Adipocyte (in vitro differentiated cells): ENCODE data around the gene ABHD2.
"Not testable (repeated sequence)": the region's sequence is repeated elsewhere in the genome, so short reads cannot be mapped to it uniquely, and the experiment has no call there.

Experiments
- DNase-seq: peaks from one replicate; pipeline ENCODE4 v3.0.0-alpha.2; 2015; ENCODE audit warnings: low read depth
- H3K27me3 ChIP-seq: replicated peaks from 2 replicates; pipeline ENCODE4 v1.7.0; 2013; ENCODE audit warnings: mild to moderate bottlenecking, low read length, moderate library complexity; ENCODE audit not compliant: control insufficient read depth, insufficient read depth
- H3K36me3 ChIP-seq: 2 replicates; pipeline ENCODE4 v1.7.0; 2013; ENCODE audit warnings: low read length, mild to moderate bottlenecking, moderate library complexity; ENCODE audit not compliant: control insufficient read depth, insufficient read depth, severe bottlenecking
- H3K4me1 ChIP-seq: 2 replicates; pipeline ENCODE4 v1.7.0; 2013; ENCODE audit warnings: mild to moderate bottlenecking, low read length, moderate library complexity; ENCODE audit not compliant: control insufficient read depth, insufficient read depth
- H3K4me3 ChIP-seq: 2 replicates; pipeline ENCODE4 v1.7.0; 2013; ENCODE audit warnings: mild to moderate bottlenecking, low read length, moderate library complexity
- H3K9ac ChIP-seq: 2 replicates; pipeline ENCODE4 v1.7.0; 2013; ENCODE audit warnings: mild to moderate bottlenecking, low read length, moderate library complexity
- H3K9me3 ChIP-seq: 2 replicates; pipeline ENCODE4 v1.7.0; 2013; ENCODE audit warnings: mild to moderate bottlenecking, low read length, moderate library complexity; ENCODE audit not compliant: control insufficient read depth

ABHD2 gene

DNA sequence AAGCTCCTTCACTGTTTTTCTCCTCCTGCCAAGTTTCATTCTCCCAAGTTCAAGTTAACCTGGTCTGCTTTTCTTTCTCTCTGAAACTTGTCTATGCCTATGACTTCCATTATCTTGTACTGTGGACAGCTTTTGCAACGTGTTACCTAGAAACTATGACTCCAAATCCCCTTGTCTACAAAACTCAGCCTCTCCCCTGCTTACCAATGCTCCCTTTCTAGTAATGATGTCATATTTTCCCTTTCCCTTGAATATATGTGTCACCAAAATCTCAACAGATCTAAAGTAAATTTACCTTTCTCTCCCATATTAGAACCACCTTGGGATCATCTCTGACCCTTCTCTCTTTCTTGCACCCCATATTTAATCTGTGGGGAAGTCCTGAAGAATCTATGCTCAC, 10.5 kb upstream of the ABHD2 start:
- Histone ChIP-seq H3K4me1 (no peaks in the 10 kb centered on the region), H3K36me3 (no peaks in the 10 kb centered on the region), H3K27me3 (no peaks in the 10 kb centered on the region), H3K9me3 (no peaks in the 10 kb centered on the region), H3K4me3 (no peak overlapping the region), H3K9ac (no peak overlapping the region)
- no peak for DNase-seq

DNA sequence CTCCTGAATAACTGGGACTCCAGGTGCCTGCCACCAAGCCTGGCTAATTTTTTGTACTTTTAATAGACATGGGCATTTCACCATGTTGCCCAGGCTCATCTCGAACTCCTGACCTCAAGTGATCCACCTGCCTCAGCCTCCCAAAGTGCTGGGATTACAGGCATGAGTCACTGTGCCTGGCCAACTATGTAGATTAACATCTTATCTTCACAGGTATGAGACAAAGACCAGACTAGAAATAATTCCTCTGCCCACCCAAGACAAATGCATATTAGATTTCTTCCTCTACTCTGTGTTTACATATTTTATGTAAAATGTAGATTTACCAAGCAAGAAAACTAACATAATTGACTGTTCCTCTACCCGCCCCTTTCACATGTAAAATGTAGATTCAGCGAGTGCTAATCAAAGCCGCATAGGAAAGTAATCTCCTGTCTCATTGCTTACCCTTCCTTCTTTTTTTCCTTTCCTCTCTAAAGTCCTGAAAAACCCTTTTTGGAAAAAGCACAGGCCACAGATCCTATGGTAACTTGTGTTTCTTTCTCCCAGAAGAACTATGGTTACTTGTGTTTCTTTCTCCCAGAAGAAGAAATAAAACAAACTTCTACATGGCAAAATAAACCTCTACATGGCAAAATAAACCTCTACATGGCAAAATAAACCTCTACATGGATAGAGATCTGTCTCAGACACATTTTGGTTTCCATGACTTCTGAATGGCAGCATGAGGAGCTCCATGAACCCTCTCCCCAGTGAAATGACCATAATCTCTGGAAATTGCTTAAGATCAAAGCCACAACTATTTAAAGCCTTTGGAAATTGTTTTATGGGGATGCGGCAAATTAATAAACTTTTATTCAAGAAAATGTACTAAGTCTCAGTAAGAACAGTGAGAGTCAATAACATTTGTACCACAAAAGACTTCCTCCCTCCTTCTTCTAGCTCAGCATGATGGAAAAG, 9.1 kb upstream of the ABHD2 start:
- Histone ChIP-seq H3K27me3 (no peaks in the 10 kb centered on the region), H3K9ac (no peak overlapping the region), H3K4me1 (no peaks in the 10 kb centered on the region), H3K4me3 (no peak overlapping the region), H3K36me3 (no peaks in the 10 kb centered on the region), H3K9me3 (no peaks in the 10 kb centered on the region)
- DNase-seq, result no peak

DNA sequence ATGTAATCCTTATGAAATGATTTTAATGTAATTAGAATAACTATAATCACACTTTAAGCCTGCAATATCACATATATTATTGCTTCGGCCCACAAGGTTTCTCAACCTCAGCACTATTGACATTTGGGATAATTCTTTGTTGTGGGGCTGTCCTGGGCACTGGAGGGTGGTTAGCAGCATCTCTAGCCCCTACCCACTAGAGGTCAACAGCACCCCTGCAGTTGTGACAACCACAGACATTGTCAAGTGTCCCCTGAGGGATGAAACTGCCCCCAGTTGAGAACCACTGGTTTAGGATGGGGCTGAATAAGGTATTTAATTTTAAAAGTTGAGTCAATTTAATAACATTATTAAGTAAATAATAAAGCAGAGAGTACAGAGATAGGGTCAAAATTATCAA, 6.4 kb upstream of the ABHD2 start:
- no peak overlapping the region for H3K9ac ChIP-seq
- no peak for DNase-seq
- no peaks in the 10 kb centered on the region for H3K9me3 ChIP-seq
- H3K27me3 ChIP-seq, result no peaks in the 10 kb centered on the region
- H3K36me3 ChIP-seq, result no peaks in the 10 kb centered on the region
- H3K4me1 ChIP-seq, result peaks cover 7% of the 10 kb centered on the region
- no peak overlapping the region for H3K4me3 ChIP-seq

DNA sequence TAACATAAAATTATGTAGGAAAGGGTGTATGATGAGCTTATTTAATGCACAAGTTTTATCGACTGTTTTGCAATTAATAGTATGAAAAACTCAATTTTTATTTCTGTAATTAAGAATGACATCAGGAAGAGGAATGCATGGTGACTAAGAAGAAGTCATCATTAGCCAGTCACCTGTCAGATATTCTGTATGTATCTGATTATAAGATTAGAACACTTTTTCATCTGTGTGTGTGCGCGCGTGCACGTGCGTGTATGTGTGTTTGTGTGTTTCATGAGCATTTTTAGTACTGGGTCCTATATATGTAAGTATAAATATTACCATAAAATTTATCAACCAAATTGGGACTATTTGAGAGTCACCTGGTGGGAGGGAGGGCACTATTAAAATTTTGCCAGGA, 5.0 kb upstream of the ABHD2 start:
- no peak for DNase-seq
- Histone ChIP-seq H3K4me1 (peaks cover 16% of the 10 kb centered on the region), H3K9ac (no peak overlapping the region), H3K36me3 (no peaks in the 10 kb centered on the region), H3K4me3 (no peak overlapping the region), H3K27me3 (no peaks in the 10 kb centered on the region), H3K9me3 (no peaks in the 10 kb centered on the region)

DNA sequence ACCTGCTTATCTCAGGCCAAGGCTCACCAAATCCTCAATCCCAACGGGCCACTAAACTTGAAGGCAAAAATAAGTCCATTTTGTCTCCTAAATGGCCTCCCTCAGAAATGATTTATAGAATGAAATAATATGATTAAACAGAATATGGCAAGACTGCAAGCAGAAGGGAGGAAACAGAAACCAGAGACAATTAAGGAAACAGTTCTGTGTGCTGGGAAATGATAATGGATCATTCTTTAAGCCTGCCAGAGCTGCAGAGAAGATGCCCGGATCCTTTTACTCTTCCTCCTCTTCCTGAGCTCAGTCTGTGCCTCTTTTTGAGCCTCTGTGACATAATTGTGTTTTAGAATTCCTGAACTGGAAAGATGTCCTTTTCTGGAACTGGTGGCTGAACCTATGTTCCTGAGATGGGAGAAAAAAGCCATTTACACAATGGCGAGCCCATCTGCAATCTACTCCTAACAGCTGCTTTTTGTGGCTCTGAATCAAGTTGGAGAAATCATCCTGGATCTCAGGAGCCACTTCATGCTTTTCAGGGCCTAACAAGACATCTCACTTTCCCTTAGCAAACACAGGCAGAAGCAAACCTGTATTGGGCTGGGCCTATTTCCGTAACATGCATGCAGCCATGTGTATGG, 2.8 kb upstream of the ABHD2 start:
- Histone ChIP-seq H3K36me3 (no peaks in the 10 kb centered on the region), H3K4me1 (peaks cover 28% of the 10 kb centered on the region), H3K9me3 (no peaks in the 10 kb centered on the region), H3K4me3 (no peak overlapping the region), H3K9ac (no peak overlapping the region), H3K27me3 (no peaks in the 10 kb centered on the region)
- DNase-seq, result no peak

DNA sequence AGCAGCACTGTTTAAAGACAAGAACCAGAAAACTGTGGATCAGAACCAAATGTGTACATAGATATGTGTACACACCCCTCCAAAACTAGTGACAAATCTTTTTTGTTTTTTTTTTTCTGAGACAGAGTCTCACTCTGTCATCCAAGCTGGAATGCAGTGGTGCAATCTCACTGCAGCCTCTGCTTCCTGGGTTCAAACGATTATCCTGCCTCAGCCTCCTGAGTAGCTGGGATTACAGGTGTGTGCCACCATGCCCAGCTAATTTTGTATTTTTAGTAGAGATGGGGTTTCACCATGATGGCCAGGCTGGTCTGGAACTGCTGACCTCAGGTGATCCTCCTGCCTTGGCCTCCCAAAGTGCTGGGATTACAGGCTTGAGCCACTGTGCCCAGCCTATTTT, 2.3 kb upstream of the ABHD2 start:
- H3K4me3 ChIP-seq, H3K36me3 ChIP-seq, H3K9me3 ChIP-seq, H3K9ac ChIP-seq, DNase-seq, H3K27me3 ChIP-seq: not testable (repeated sequence)
- peaks cover 33% of the 10 kb centered on the region for H3K4me1 ChIP-seq

DNA sequence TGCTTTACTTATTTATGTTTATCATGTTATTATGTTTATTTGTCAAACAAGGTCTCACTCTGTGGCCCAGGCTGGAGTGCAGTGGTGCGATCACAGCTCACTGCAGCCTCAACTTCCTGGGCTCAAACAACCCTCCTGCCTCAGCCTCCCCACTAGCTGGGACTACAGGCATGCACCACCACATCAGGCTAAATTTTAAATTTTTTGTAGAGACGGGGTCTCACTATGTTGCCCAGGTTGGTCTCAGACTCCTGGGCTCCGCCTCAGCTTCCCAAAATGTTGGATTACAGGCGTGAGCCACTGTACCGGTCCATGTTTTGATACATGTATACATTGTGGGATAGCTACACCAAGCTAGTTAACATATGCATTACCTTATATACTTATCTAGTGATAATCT, 1.9 kb upstream of the ABHD2 start:
- not testable (repeated sequence) for H3K27me3 ChIP-seq, H3K4me3 ChIP-seq, H3K9me3 ChIP-seq, DNase-seq, H3K9ac ChIP-seq, H3K36me3 ChIP-seq
- peaks cover 38% of the 10 kb centered on the region for H3K4me1 ChIP-seq

DNA sequence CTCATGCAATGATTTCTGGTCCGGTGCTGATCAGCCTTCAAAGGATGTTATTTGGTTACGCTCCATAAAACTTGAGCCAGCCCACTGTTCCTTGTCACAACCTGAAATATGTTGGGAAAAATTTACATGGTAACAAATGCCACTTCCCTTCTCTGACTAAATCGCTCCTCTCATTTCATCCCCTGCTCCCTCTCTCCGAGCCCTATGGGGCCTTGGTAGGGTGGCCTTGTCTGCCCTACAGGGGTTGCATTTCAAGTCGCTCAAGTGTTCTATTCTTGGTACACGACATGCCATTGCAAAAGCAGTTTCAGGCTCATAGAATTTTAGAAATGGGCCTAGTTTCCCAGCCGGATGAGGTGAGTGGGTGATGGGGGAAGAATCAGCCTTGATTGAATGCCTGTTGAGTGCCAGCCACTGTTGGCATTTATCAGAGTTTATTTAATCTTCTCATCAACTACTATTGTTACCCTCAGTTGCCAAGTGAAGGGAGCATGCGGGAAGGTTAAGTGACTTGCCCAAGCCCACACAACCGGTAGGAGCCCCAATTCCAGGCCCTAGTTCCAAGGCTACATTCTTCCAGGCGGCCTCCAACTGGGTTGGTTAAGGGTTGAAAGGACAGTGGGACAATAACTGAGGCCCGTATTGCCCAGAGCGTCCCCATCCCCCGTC, 961 bp upstream of the ABHD2 start:
- Histone ChIP-seq H3K9me3 (no peaks in the 10 kb centered on the region), H3K4me3 (peak overlapping the region; percentile 71), H3K9ac (peak overlapping the region; percentile 71), H3K36me3 (no peaks in the 10 kb centered on the region), H3K4me1 (peaks cover 47% of the 10 kb centered on the region), H3K27me3 (no peaks in the 10 kb centered on the region)
- no peak for DNase-seq

DNA sequence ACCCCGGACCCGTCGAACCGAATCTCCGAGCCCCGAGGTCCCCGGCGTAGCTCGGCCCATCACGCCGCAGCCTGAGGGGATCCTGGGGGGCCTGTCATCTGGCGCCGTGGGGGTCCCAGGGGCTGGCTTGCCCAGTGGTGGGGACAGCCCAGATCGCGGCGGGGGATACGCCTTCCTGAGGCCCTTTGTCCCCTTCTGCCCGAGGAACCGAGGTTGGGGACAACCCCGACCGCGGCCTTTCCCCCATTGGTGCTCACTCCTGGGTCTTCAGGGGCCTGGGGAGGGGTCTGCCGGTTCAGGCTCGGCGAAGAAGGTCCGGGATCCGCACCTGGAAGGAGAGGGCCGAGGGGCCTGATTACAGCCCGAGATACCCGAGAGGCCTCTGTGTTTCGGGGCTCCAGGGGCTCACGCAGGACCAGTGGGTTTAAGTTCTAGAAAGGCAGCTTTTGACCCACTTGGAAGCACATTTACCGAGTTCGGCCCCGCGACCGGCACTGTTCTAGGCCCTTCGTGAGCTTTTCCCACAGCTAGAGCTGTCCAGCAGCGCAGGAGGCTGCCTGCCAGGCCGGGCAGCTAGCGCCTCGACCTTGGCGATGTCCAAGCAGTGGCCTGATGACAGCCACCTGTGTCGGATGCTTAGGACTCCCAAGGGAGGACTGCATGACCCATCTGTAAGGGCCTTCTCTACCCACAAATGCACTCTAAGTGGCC, 504 bp downstream of the ABHD2 start:
- DNase-seq, result peak; percentile 50
- Histone ChIP-seq H3K27me3 (no peaks in the 10 kb centered on the region), H3K9me3 (no peaks in the 10 kb centered on the region), H3K36me3 (no peaks in the 10 kb centered on the region), H3K4me3 (peak overlapping the region; percentile 91), H3K9ac (peak overlapping the region; percentile 91), H3K4me1 (peaks cover 54% of the 10 kb centered on the region)

DNA sequence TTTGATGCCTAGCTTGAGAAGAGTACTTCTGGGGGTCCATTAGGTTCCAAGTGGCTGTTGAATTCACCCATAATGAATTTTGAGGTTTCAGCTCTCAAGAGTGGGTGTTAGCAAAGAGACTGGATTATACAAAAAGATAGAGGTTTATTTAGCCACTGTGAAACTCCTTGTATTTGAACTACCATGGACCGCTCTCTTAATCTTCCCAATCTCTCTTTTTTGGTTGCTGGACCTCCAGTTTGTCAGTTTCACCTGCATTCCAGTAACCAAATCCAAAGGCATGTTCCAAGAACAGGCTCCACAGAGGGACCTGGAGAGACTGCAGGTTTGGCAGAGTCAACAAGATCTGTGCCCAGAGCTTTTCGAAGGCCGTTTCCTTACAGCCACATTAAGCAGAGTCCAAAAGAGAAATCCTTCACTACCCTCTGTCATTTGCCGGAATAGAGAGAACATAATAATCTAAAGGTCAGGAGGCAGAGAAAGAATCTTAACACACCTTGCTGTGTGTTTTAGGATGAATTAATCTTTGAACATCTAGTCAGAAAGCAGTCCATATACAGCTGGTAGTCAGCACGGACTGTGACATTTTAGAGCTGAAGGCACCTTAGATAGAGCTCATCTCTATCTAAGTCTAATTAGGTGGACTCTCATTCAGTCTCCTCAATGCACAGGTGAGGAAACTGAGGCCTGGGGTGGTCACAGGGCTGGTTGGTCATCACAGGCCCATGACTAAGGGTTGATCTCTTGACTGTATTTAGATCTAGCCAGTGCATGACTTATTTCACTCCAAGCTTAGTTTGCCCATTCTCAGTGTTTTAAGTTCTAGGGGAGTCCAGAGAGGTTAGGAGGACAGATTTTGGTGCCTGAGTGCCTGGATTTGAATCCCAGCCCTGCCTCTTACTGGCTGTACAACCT, 1.3 kb downstream of the ABHD2 start:
- Histone ChIP-seq H3K9ac (peak overlapping the region; percentile 91), H3K27me3 (no peaks in the 10 kb centered on the region), H3K4me1 (peaks cover 54% of the 10 kb centered on the region), H3K4me3 (peak overlapping the region; percentile 91), H3K36me3 (no peaks in the 10 kb centered on the region), H3K9me3 (no peaks in the 10 kb centered on the region)
- DNase-seq, result no peak
